Nephron (organoid): ENCODE results near the gene SEMA3G.

ENCODE experiments used
- H3K27ac Mint-ChIP-seq, 3 experiments: 2 replicates each; pipeline ENCODE4 v1.8.0; 2020; ENCODE audit warnings: mixed read lengths in 3 of 3, mild to moderate bottlenecking in 2 of 3, moderate library complexity in 1 of 3
- H3K27me3 Mint-ChIP-seq: 2 replicates; pipeline ENCODE4 v1.8.0; 2021; ENCODE audit warnings: low read depth, mild to moderate bottlenecking, moderate library complexity, mixed read lengths
- H3K36me3 Mint-ChIP-seq: 2 replicates; pipeline ENCODE4 v1.8.0; 2020; ENCODE audit warnings: low read depth, mixed read lengths
- H3K4me1 Mint-ChIP-seq: 2 replicates; pipeline ENCODE4 v1.8.0; 2020; ENCODE audit warnings: mixed read lengths
- H3K4me3 Mint-ChIP-seq, 3 experiments: 2 replicates each; pipeline ENCODE4 v1.8.0; 2020; ENCODE audit warnings: mild to moderate bottlenecking in 3 of 3, mixed read lengths in 3 of 3, moderate library complexity in 2 of 3
- H3K9me3 Mint-ChIP-seq: 2 replicates; pipeline ENCODE4 v1.8.0; 2020; ENCODE audit warnings: mixed read lengths
- CTCF ChIP-seq, 3 experiments: fragments of 200-600 bp; sonication (generic); IDR thresholded peaks; one replicate each; pipeline ENCODE4 v1.5.0; 2021; ENCODE audit warnings: antibody characterized with exemption in 3 of 3; ENCODE audit not compliant: unreplicated experiment in 3 of 3

SEMA3G gene

GRCh38 chr3:52392216-52392930 lies 52.5 kb downstream of the SEMA3G start:
- Mint-ChIP-seq H3K9me3 (no peaks in the 10 kb centered on the region), H3K36me3 (peaks cover 3% of the 10 kb centered on the region), H3K4me3 (no peak overlapping the region), H3K27me3 (no peaks in the 10 kb centered on the region), H3K27ac (no peak overlapping the region), H3K4me1 (no peaks in the 10 kb centered on the region)
- no peak for TF ChIP-seq CTCF (IDR thresholded peaks at IDR 0.05; ENCODE audit: unreplicated experiment in 3 of 3)

- Mint-ChIP-seq H3K36me3 (peaks cover 3% of the 10 kb centered on the region), H3K9me3 (no peaks in the 10 kb centered on the region), H3K4me1 (no peaks in the 10 kb centered on the region), H3K4me3 (no peak overlapping the region), H3K27ac (no peak overlapping the region), H3K27me3 (no peaks in the 10 kb centered on the region)
- TF ChIP-seq CTCF (IDR thresholded peaks at IDR 0.05; ENCODE audit: unreplicated experiment in 3 of 3): no peak
These were observed 53.8 kb downstream of the SEMA3G start for GRCh38 chr3:52391096-52391495.

DNA sequence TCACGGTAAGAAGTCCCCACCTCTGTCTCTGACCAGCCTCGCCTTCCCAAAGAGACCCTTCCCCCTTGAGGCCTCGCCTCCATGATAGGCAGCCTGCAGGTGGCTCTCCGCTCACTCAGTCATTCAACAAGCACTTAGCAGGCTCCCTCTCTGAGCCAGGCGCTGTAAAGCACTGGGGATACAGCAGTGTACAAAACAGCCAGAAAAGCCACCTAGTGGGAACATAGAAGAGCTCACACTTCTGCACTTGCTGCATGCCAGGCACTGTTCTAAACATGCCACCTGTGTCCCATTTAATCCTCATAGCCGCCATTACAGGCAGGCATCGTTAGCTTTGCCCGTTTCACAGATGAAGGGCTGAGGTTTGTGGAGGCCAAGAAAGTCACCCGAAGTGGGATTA lies 56.0 kb downstream of the SEMA3G start:
- no peaks in the 10 kb centered on the region for H3K9me3 Mint-ChIP-seq
- no peaks in the 10 kb centered on the region for H3K27me3 Mint-ChIP-seq
- H3K4me3 Mint-ChIP-seq: no peak overlapping the region
- no peak for TF ChIP-seq CTCF (IDR thresholded peaks at IDR 0.05; ENCODE audit: unreplicated experiment in 3 of 3)
- no peak overlapping the region for H3K27ac Mint-ChIP-seq
- H3K36me3 Mint-ChIP-seq: peaks cover 3% of the 10 kb centered on the region
- H3K4me1 Mint-ChIP-seq: no peaks in the 10 kb centered on the region

DNA sequence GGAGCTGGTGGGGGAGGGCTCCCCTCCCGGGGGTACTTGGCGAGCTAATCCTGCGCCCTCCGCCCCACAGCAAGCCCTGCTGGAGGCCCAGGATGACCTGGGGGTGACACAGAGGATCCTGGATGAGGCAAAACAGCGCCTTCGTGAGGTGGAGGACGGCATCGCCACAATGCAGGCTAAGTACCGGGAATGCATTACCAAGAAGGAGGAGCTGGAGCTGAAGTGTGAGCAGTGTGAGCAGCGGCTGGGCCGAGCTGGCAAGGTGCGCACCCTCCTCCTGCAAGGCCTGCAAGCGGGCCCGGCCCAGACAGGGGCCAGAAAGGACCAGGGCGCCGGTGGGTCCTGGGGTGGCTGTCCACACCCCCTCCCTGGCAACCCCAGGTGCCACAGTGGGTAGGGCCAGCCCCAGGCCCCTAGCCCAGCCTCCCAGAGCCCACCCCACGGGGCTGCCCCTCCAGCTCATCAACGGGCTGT lies 56.5 kb downstream of the SEMA3G start:
- Mint-ChIP-seq H3K4me3 (no peak overlapping the region), H3K9me3 (no peaks in the 10 kb centered on the region), H3K36me3 (peaks cover 3% of the 10 kb centered on the region), H3K27ac (no peak overlapping the region), H3K27me3 (no peaks in the 10 kb centered on the region), H3K4me1 (no peaks in the 10 kb centered on the region)
- no peak for TF ChIP-seq CTCF (IDR thresholded peaks at IDR 0.05; ENCODE audit: unreplicated experiment in 3 of 3)

GRCh38 chr3:52387481-52387880 lies 57.4 kb downstream of the SEMA3G start:
- Mint-ChIP-seq H3K27me3 (no peaks in the 10 kb centered on the region), H3K9me3 (no peaks in the 10 kb centered on the region), H3K27ac (no peak overlapping the region), H3K4me3 (no peak overlapping the region), H3K36me3 (peaks cover 3% of the 10 kb centered on the region), H3K4me1 (no peaks in the 10 kb centered on the region)
- no peak for TF ChIP-seq CTCF (IDR thresholded peaks at IDR 0.05; ENCODE audit: unreplicated experiment in 3 of 3)

DNA sequence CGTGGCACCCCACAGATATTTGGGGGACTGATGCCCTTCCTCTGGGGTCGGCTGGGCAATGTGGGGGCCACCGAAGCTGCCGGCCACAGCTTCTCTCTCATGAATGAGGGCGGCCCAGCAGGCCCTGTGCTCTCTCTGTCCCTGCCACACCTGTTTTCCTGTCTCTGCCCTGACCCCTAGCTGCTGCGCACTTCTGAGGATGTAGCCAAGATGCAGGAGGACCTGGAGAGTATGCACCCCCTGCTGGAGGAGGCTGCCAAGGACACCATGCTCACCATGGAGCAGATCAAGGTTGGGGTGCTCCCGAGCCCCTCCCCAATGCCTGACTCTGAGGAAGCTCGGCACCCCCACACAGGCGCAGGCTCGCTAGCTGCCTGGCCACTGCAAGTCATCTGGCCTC lies 59.7 kb downstream of the SEMA3G start:
- no peak overlapping the region for H3K4me3 Mint-ChIP-seq
- H3K27ac Mint-ChIP-seq: peak overlapping the region in 1 of 3 experiments; percentile 67
- peak; percentile 35 to 54 (median 47) for TF ChIP-seq CTCF (IDR thresholded peaks at IDR 0.05; ENCODE audit: unreplicated experiment in 3 of 3)
- peaks cover under 1% of the 10 kb centered on the region for H3K36me3 Mint-ChIP-seq
- H3K4me1 Mint-ChIP-seq: no peaks in the 10 kb centered on the region
- no peaks in the 10 kb centered on the region for H3K9me3 Mint-ChIP-seq
- no peaks in the 10 kb centered on the region for H3K27me3 Mint-ChIP-seq
